ENCODE data around the gene AKNAD1. TPM values are rescaled to one million over a fixed set of nuclear protein-coding genes. Genes with fewer than 3 reads are reported as not detected.

Gene AKNAD1
- polyA plus RNA-seq, 1 donor from 2014 or later: not detected

GRCh38 chr1:108828074-108828961, 28.6 kb downstream of the AKNAD1 start:
- no peak overlapping the region for H2AFZ ChIP-seq (ENCODE audit: low read depth, low read length)
- H3F3A ChIP-seq (ENCODE audit: insufficient read depth, low read length, poor library complexity, severe bottlenecking): no peaks in the 10 kb centered on the region
- H3K4me3 ChIP-seq (ENCODE audit: low read length): no peak overlapping the region
- no peaks in the 10 kb centered on the region for H3K36me3 ChIP-seq (ENCODE audit: insufficient read depth, low read length)
- no peak overlapping the region for H3K4me2 ChIP-seq (ENCODE audit: low read length)
- H3K9me3 ChIP-seq (ENCODE audit: low read length): no peaks in the 10 kb centered on the region
- H3K27ac ChIP-seq (ENCODE audit: low read length): no peak overlapping the region
- TF ChIP-seq, protein P1, sequence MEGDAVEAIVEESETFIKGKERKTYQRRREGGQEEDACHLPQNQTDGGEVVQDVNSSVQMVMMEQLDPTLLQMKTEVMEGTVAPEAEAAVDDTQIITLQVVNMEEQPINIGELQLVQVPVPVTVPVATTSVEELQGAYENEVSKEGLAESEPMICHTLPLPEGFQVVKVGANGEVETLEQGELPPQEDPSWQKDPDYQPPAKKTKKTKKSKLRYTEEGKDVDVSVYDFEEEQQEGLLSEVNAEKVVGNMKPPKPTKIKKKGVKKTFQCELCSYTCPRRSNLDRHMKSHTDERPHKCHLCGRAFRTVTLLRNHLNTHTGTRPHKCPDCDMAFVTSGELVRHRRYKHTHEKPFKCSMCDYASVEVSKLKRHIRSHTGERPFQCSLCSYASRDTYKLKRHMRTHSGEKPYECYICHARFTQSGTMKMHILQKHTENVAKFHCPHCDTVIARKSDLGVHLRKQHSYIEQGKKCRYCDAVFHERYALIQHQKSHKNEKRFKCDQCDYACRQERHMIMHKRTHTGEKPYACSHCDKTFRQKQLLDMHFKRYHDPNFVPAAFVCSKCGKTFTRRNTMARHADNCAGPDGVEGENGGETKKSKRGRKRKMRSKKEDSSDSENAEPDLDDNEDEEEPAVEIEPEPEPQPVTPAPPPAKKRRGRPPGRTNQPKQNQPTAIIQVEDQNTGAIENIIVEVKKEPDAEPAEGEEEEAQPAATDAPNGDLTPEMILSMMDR (IDR thresholded peaks at IDR 0.05; ENCODE audit: poor library complexity, severe bottlenecking): peak; percentile 77
- TF ChIP-seq EP300 (conservative IDR thresholded peaks at IDR 0.05; ENCODE audit: poor library complexity, severe bottlenecking) (no peak), POLR2AphosphoS5 (IDR thresholded peaks at IDR 0.05) (no peak), EZH2 (IDR thresholded peaks at IDR 0.05; ENCODE audit: borderline replicate concordance, insufficient read depth, low read length, poor library complexity, severe bottlenecking) (no peak), RAD21 (conservative IDR thresholded peaks at IDR 0.05) (peak; percentile 73), REST (IDR thresholded peaks at IDR 0.05; ENCODE audit: borderline replicate concordance) (no peak), MXI1 (conservative IDR thresholded peaks at IDR 0.05; ENCODE audit: poor library complexity, severe bottlenecking) (no peak), TAF1 (IDR thresholded peaks at IDR 0.05; ENCODE audit: low read depth) (no peak), SMC3 (conservative IDR thresholded peaks at IDR 0.05; ENCODE audit: poor library complexity) (peak; percentile 90)
- H4K20me1 ChIP-seq (ENCODE audit: insufficient read depth): no peaks in the 10 kb centered on the region
- H3K9ac ChIP-seq (ENCODE audit: low read length): no peak overlapping the region
- H3K79me2 ChIP-seq (replicated peaks; ENCODE audit: insufficient read depth, low read length): no peaks in the 10 kb centered on the region
- no peaks in the 10 kb centered on the region for H3K27me3 ChIP-seq (ENCODE audit: insufficient read depth, low read depth, low read length)
- H3K9me2 ChIP-seq (ENCODE audit: insufficient read depth, low read length): no peaks in the 10 kb centered on the region

- no peaks in the 10 kb centered on the region for H4K20me1 ChIP-seq (ENCODE audit: insufficient read depth)
- no peak overlapping the region for H3K4me2 ChIP-seq (ENCODE audit: low read length)
- H3K9ac ChIP-seq (ENCODE audit: low read length): no peak overlapping the region
- H3K9me2 ChIP-seq (ENCODE audit: insufficient read depth, low read length): no peaks in the 10 kb centered on the region
- TF ChIP-seq REST (IDR thresholded peaks at IDR 0.05; ENCODE audit: borderline replicate concordance) (no peak), EP300 (conservative IDR thresholded peaks at IDR 0.05; ENCODE audit: poor library complexity, severe bottlenecking) (no peak), MXI1 (conservative IDR thresholded peaks at IDR 0.05; ENCODE audit: poor library complexity, severe bottlenecking) (no peak), EZH2 (IDR thresholded peaks at IDR 0.05; ENCODE audit: borderline replicate concordance, insufficient read depth, low read length, poor library complexity, severe bottlenecking) (no peak), POLR2AphosphoS5 (IDR thresholded peaks at IDR 0.05) (no peak), TAF1 (IDR thresholded peaks at IDR 0.05; ENCODE audit: low read depth) (no peak), RAD21 (conservative IDR thresholded peaks at IDR 0.05) (no peak), SMC3 (conservative IDR thresholded peaks at IDR 0.05; ENCODE audit: poor library complexity) (no peak)
- TF ChIP-seq, protein P1 (IDR thresholded peaks at IDR 0.05; ENCODE audit: poor library complexity, severe bottlenecking): no peak
- no peaks in the 10 kb centered on the region for H3K27me3 ChIP-seq (ENCODE audit: insufficient read depth, low read depth, low read length)
- H3K36me3 ChIP-seq (ENCODE audit: insufficient read depth, low read length): no peaks in the 10 kb centered on the region
- no peaks in the 10 kb centered on the region for H3K79me2 ChIP-seq (replicated peaks; ENCODE audit: insufficient read depth, low read length)
- no peak overlapping the region for H3K4me3 ChIP-seq (ENCODE audit: low read length)
- H3K9me3 ChIP-seq (ENCODE audit: low read length): no peaks in the 10 kb centered on the region
- H2AFZ ChIP-seq (ENCODE audit: low read depth, low read length): no peak overlapping the region
- no peaks in the 10 kb centered on the region for H3F3A ChIP-seq (ENCODE audit: insufficient read depth, low read length, poor library complexity, severe bottlenecking)
- no peak overlapping the region for H3K27ac ChIP-seq (ENCODE audit: low read length)
Observed at GRCh38 chr1:108826081-108826635, 30.7 kb downstream of the AKNAD1 start.
